ENCODE results near the gene DRAM2.

The DRAM2 gene

GRCh38 chr1:111127923-111128643, 11.8 kb downstream of the DRAM2 start:
- no peak for TF ChIP-seq REST (IDR thresholded peaks at IDR 0.05; ENCODE audit: insufficient read depth in 1 of 2, low read depth in 2 of 2, low read length in 2 of 2)
- TF ChIP-seq POLR2AphosphoS5 (IDR thresholded peaks at IDR 0.05; ENCODE audit: low read depth, low read length), result no peak
- no peak for TF ChIP-seq SIN3A (IDR thresholded peaks at IDR 0.05; ENCODE audit: borderline replicate concordance, insufficient read depth, low read length)
- no peak for TF ChIP-seq TAF1 (IDR thresholded peaks at IDR 0.05; ENCODE audit: borderline replicate concordance, insufficient read depth, low read length)
- TF ChIP-seq FOXP2 (optimal IDR thresholded peaks at IDR 0.05; ENCODE audit: borderline replicate concordance, extremely low read depth, extremely low read length, insufficient read depth), result no peak

GRCh38 chr1:111126354-111126753, 13.5 kb downstream of the DRAM2 start:
- no peak for TF ChIP-seq FOXP2 (optimal IDR thresholded peaks at IDR 0.05; ENCODE audit: borderline replicate concordance, extremely low read depth, extremely low read length, insufficient read depth)
- no peak for TF ChIP-seq TAF1 (IDR thresholded peaks at IDR 0.05; ENCODE audit: borderline replicate concordance, insufficient read depth, low read length)
- no peak for TF ChIP-seq POLR2AphosphoS5 (IDR thresholded peaks at IDR 0.05; ENCODE audit: low read depth, low read length)
- TF ChIP-seq REST (IDR thresholded peaks at IDR 0.05; ENCODE audit: insufficient read depth in 1 of 2, low read depth in 2 of 2, low read length in 2 of 2), result no peak
- TF ChIP-seq SIN3A (IDR thresholded peaks at IDR 0.05; ENCODE audit: borderline replicate concordance, insufficient read depth, low read length), result no peak

GRCh38 chr1:111116496-111116895, 23.4 kb downstream of the DRAM2 start:
- TF ChIP-seq REST (IDR thresholded peaks at IDR 0.05; ENCODE audit: insufficient read depth in 1 of 2, low read depth in 2 of 2, low read length in 2 of 2) (no peak), FOXP2 (optimal IDR thresholded peaks at IDR 0.05; ENCODE audit: borderline replicate concordance, extremely low read depth, extremely low read length, insufficient read depth) (no peak), POLR2AphosphoS5 (IDR thresholded peaks at IDR 0.05; ENCODE audit: low read depth, low read length) (no peak), SIN3A (IDR thresholded peaks at IDR 0.05; ENCODE audit: borderline replicate concordance, insufficient read depth, low read length) (no peak), TAF1 (IDR thresholded peaks at IDR 0.05; ENCODE audit: borderline replicate concordance, insufficient read depth, low read length) (no peak)

GRCh38 chr1:111110197-111110899, 29.5 kb downstream of the DRAM2 start:
- TF ChIP-seq POLR2AphosphoS5 (IDR thresholded peaks at IDR 0.05; ENCODE audit: low read depth, low read length) (no peak), REST (IDR thresholded peaks at IDR 0.05; ENCODE audit: insufficient read depth in 1 of 2, low read depth in 2 of 2, low read length in 2 of 2) (no peak), FOXP2 (optimal IDR thresholded peaks at IDR 0.05; ENCODE audit: borderline replicate concordance, extremely low read depth, extremely low read length, insufficient read depth) (no peak), TAF1 (IDR thresholded peaks at IDR 0.05; ENCODE audit: borderline replicate concordance, insufficient read depth, low read length) (no peak), SIN3A (IDR thresholded peaks at IDR 0.05; ENCODE audit: borderline replicate concordance, insufficient read depth, low read length) (no peak)
